ENCODE results near the gene POM121L2.

The POM121L2 gene

DNA sequence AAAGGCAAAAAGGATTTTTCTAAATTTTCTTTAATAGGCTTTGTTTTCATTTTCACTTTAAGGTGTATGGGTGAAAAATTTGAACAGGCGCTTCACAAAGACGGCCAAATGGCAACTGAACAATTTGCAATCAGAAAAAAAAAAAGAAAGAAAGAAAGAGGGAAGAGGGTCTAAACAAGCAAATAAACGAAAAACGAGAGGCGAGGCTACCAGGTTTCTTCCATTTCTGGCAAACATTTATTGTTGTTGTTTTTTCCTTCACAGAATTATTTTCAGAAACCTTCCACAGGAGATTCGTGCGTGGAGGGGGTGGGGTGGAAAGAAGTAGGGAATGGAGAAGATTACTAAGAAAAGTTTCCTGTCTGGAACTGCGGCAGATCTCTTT, 24.3 kb downstream of the POM121L2 start:
- H3K4me3 ChIP-seq: no peak overlapping the region
- DNase-seq (ENCODE audit: low spot score): no peak
- no peak for TF ChIP-seq CTCF (IDR thresholded peaks at IDR 0.05)
- H3K27ac ChIP-seq: no peak overlapping the region

DNA sequence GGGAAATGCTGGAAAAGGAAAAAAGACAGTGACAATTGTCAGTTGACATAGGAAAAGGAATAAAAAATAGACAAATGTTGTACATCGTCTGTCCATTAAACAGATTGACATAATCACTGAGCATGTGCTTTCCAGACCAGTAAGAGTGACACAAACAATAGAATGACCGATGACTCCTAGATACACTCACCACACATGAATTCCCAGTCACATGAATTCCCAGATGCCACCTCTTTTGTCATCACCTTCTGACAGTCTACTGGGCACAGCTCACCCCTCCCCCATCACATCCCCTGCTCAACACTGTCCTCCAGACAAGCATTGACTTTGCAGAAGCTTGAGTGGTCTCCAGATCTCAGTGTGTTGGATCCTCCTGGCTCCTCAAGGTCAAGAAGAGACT, 25.9 kb downstream of the POM121L2 start:
- no peak overlapping the region for H3K4me3 ChIP-seq
- H3K27ac ChIP-seq: no peak overlapping the region
- no peak for DNase-seq (ENCODE audit: low spot score)
- no peak for TF ChIP-seq CTCF (IDR thresholded peaks at IDR 0.05)

DNA sequence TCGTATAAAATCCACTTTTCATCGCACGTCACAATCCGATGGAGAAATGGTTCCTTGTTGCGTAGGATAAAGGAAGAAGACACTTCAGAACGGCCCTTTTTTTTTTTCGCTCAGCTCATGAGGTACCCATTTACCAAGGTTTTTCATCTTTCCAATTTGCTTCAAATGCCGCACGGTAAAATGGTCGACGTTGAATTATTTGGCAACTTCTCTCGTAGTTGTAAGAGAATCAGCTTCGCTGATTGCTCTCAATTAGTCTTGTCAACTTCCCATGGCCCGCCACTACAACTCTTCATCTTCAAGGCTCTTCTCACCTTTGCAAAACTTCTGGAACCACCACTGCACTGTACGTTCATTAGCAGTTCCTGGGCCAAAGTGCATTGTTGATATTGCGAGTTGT, 28.8 kb downstream of the POM121L2 start:
- Histone ChIP-seq H3K4me3 (no peak overlapping the region), H3K27ac (no peak overlapping the region)
- no peak for DNase-seq (ENCODE audit: low spot score)
- no peak for TF ChIP-seq CTCF (IDR thresholded peaks at IDR 0.05)

DNA sequence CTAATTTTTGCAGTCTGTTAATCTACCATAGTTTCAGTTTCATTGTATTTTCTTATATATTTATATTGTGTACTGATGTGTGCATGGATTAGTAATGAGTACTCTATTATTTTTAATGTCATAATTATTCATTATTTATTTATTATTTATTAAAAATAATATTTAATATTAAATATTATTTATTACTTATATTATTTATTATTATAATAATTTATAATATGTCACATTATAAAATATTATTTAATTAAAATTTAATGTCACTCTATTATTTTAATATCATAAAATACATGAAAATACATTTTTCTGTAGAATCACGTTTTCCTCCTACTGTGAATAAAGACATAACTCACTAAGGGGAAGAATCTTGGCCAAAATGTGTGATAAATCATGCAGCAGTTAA, 30.5 kb downstream of the POM121L2 start:
- Histone ChIP-seq H3K4me3 (no peak overlapping the region), H3K27ac (no peak overlapping the region)
- no peak for TF ChIP-seq CTCF (IDR thresholded peaks at IDR 0.05)
- no peak for DNase-seq (ENCODE audit: low spot score)

- no peak for DNase-seq (ENCODE audit: low spot score)
- Histone ChIP-seq H3K27ac (no peak overlapping the region), H3K4me3 (no peak overlapping the region)
- TF ChIP-seq CTCF (IDR thresholded peaks at IDR 0.05): no peak
Observed at GRCh38 chr6:27281105-27281539, 31.0 kb downstream of the POM121L2 start.

DNA sequence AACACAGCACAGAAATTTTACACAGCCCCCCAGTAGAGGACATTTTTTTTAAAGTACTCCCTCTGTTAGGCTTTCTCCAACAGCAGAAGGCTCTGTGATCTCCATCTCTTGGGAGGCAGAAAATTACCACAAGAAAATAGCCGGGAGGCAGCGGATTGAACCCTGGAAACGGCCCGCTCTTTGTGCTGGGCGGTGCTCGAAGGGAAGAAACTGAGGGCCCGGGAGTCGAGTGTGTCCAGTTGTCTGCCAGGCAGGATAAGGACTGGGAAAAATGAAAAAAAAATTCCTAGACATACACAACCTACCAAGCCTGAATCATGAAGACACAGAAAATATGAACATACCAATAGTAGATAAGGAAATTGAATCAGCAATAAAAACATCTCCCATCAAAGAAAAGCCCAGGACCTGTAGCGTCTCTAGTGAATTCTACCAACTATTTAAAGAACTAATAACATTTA, 31.5 kb downstream of the POM121L2 start:
- no peak for DNase-seq (ENCODE audit: low spot score)
- no peak for TF ChIP-seq CTCF (IDR thresholded peaks at IDR 0.05)
- Histone ChIP-seq H3K27ac (no peak overlapping the region), H3K4me3 (no peak overlapping the region)

DNA sequence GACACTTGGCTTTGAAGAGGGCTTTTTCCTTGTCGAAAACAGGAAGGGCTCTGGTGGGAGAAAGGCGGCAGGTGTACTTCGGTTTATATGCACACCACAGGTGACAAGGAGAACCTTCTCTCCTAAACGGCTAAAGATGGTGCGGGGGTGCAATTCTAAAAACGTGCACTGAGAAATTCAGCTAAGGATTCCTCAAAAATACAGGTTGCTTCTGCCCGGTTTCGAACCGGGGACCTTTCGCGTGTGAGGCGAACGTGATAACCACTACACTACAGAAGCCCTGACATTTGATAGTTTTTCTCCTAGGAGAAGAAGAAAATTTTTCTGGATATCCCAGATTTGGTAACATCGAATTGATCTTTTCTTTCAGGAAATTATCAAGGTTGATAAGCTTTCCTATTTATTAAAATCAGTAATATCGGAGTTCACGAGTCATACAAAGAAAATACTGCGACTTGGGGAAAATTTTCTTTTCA, 32.0 kb downstream of the POM121L2 start:
- H3K4me3 ChIP-seq: no peak overlapping the region
- no peak for TF ChIP-seq CTCF (IDR thresholded peaks at IDR 0.05)
- H3K27ac ChIP-seq: no peak overlapping the region
- DNase-seq (ENCODE audit: low spot score): no peak

All from coronary artery (tissue), 2 donors.